K562 (cell line): ENCODE data around the gene RIMS3. TPM values are rescaled to one million over a fixed set of nuclear protein-coding genes. Genes with fewer than 3 reads are reported as not detected.
A peak's percentile ranks its signal among the peaks of the same experiment; 100 is the strongest.

ENCODE experiments used
- CBX1 ChIP-seq: sonication (generic); IDR thresholded peaks from 2 replicates; pipeline ENCODE4 v1.6.1; 2016; ENCODE audit warnings: antibody characterized with exemption, low read depth, mild to moderate bottlenecking
- CBX8 ChIP-seq: fragments of 200-600 bp; sonication (generic); IDR thresholded peaks from 2 replicates; pipeline ENCODE4 v1.6.1; 2012; ENCODE audit warnings: borderline replicate concordance, mixed run types, low read depth, mild to moderate bottlenecking, moderate library complexity, mixed read lengths, low read length, control low read depth, inconsistent platforms; ENCODE audit not compliant: poor library complexity, severe bottlenecking; ENCODE audit errors: extremely low read depth
- CC2D1A ChIP-seq: fragments of 450-650 bp; IDR thresholded peaks from 2 replicates; pipeline ENCODE4 v1.6.1; 2017; ENCODE audit warnings: mild to moderate bottlenecking
- CCNT2 ChIP-seq: IDR thresholded peaks from 2 replicates; pipeline ENCODE4 v1.6.1; 2011; ENCODE audit warnings: borderline replicate concordance, low read depth, mild to moderate bottlenecking, moderate library complexity, mixed read lengths, low read length; ENCODE audit not compliant: insufficient read length; ENCODE audit errors: extremely low read depth
- CHCHD3 ChIP-seq: fragments of 250-450 bp; sonication (Bioruptor Pico); IDR thresholded peaks from 2 replicates; pipeline ENCODE4 v2.1.2; 2022; ENCODE audit warnings: mild to moderate bottlenecking
- DIDO1 ChIP-seq: fragments of 450-650 bp; IDR thresholded peaks from 2 replicates; pipeline ENCODE4 v1.6.1; 2016; ENCODE audit warnings: low read depth, missing biosample characterization, missing genetic modification characterization
- E2F5 ChIP-seq: sonication (generic); formaldehyde crosslinking; IDR thresholded peaks from 2 replicates; pipeline ENCODE4 v1.8.0; 2022; ENCODE audit warnings: mild to moderate bottlenecking, missing genetic modification reagents
- HDAC6 ChIP-seq: IDR thresholded peaks from 2 replicates; pipeline ENCODE4 v1.6.1; 2012; ENCODE audit warnings: low read depth, mild to moderate bottlenecking, control low read depth, inconsistent platforms, low read length, moderate library complexity
- HIVEP1 ChIP-seq: fragments of 250-450 bp; sonication (Bioruptor Pico); IDR thresholded peaks from 2 replicates; pipeline ENCODE4 v1.4.0; 2020; ENCODE audit warnings: mild to moderate bottlenecking
- HNRNPUL1 ChIP-seq: fragments of 200-400 bp; formaldehyde crosslinking; IDR thresholded peaks from 2 replicates; pipeline ENCODE4 v1.6.1; 2017; ENCODE audit warnings: low read length
- NBN ChIP-seq: fragments of 450-650 bp; IDR thresholded peaks from 2 replicates; pipeline ENCODE4 v1.6.1; 2016; ENCODE audit warnings: low read depth, mild to moderate bottlenecking
- PHB ChIP-seq: fragments of 250-450 bp; sonication (Bioruptor Pico); IDR thresholded peaks from 2 replicates; pipeline ENCODE4 v1.5.0; 2021
- POLR2B ChIP-seq: fragments of 450-650 bp; IDR thresholded peaks from 2 replicates; pipeline ENCODE4 v1.6.1; 2018; ENCODE audit warnings: low read depth; ENCODE audit not compliant: partially characterized antibody
- RCOR1 ChIP-seq, 2 experiments: IDR thresholded peaks; 2 replicates each; pipeline ENCODE4 v1.6.1; 2012; ENCODE audit warnings: low read depth in 2 of 2, low read length in 2 of 2, borderline replicate concordance in 1 of 2, improper control_type of control experiment in 1 of 2
- SPI1 ChIP-seq: IDR thresholded peaks from 2 replicates; pipeline ENCODE4 v1.6.1; 2011; ENCODE audit warnings: low read depth, low read length, control low read depth, borderline replicate concordance
- THRAP3 ChIP-seq: fragments of 450-650 bp; IDR thresholded peaks from 2 replicates; pipeline ENCODE4 v1.6.1; 2016; ENCODE audit warnings: mild to moderate bottlenecking, inconsistent platforms, borderline replicate concordance
- ZBTB34 ChIP-seq: fragments of 250-450 bp; sonication (Bioruptor Pico); IDR thresholded peaks from 2 replicates; pipeline ENCODE4 v1.8.0; 2021; ENCODE audit warnings: mild to moderate bottlenecking, moderate library complexity
- ZNF212 ChIP-seq: fragments of 450-650 bp; formaldehyde crosslinking; IDR thresholded peaks from 2 replicates; pipeline ENCODE4 v1.4.0; 2020; ENCODE audit warnings: mild to moderate bottlenecking
- ZNF24 ChIP-seq: fragments of 450-650 bp; IDR thresholded peaks from 2 replicates; pipeline ENCODE4 v1.6.1; 2016
- polyA plus RNA-seq, 8 experiments: library from polyadenylated mRNA; depleted of rRNA in 4 of 8; stranded (reverse) in 5 of 8; unstranded in 3 of 8; fragments of >200 nt; fragmentation: Nextera tagmentation in 2 of 8; fragmentation: Illumina TruSeq in 1 of 8; extraction: Ambion mirVana in 2 of 8; extraction: Trizol in 1 of 8; gene quantifications; 2 replicates each; pipeline versions ENCODE4 v1.2.1 to v1.2.3, GENCODE V29; 2011 to 2014; ENCODE audit warnings: inconsistent platforms in 1 of 8, missing spikeins in 1 of 8
- total RNA-seq, 7 experiments: library from RNA; depleted of rRNA in 6 of 7; stranded (reverse); fragments of >200 nt in 6 of 7; fragmentation: Illumina TruSeq in 2 of 7; extraction: Trizol in 2 of 7; gene quantifications; 2 replicates each; pipeline versions ENCODE4 v1.2.1 to v1.2.3, GENCODE V29; 2011 to 2021; ENCODE audit warnings: low replicate concordance in 1 of 7
- TF ChIP-seq, protein P1 (sequence below): fragments of 200-800 bp; sonication (Bioruptor generic); IDR thresholded peaks from 2 replicates; pipeline ENCODE4 v1.6.1; 2016; ENCODE audit warnings: missing genetic modification characterization, missing compliant biosample characterization
- TF ChIP-seq, protein P2 (sequence below): fragments of 250-450 bp; sonication (Bioruptor Pico); IDR thresholded peaks from 2 replicates; pipeline ENCODE4 v1.4.0; 2020

The RIMS3 gene
- total and polyA plus RNA-seq, 9 of the 15 experiments (the other 6 are each of a cell fraction or from before 2014, with no cell fraction given) = 0.06 to 1.2 (median 0.59) TPM

DNA sequence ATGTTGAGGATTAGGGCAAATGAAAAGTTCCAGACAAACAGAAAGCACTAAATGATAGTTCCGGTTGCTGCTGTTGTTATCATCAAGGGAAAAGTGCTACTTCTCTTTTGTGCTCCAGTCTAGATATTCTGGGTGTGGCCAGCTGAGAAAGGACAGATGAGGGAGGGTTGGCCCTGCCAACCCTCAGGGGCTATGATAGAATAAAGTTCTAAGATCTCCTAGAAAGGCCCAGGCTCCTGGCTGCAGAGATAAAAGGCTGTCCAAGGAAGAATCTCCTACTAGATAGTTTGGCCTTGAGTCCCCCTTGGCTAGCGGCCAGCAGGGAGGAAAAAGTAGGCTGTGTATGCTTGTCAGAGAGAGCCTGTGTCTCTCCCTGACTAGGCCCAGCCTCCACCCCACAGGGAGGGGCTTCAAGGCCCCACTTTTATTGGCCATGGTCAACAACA lies 31.5 kb downstream of the RIMS3 start (continued):
- TF ChIP-seq, protein P1, sequence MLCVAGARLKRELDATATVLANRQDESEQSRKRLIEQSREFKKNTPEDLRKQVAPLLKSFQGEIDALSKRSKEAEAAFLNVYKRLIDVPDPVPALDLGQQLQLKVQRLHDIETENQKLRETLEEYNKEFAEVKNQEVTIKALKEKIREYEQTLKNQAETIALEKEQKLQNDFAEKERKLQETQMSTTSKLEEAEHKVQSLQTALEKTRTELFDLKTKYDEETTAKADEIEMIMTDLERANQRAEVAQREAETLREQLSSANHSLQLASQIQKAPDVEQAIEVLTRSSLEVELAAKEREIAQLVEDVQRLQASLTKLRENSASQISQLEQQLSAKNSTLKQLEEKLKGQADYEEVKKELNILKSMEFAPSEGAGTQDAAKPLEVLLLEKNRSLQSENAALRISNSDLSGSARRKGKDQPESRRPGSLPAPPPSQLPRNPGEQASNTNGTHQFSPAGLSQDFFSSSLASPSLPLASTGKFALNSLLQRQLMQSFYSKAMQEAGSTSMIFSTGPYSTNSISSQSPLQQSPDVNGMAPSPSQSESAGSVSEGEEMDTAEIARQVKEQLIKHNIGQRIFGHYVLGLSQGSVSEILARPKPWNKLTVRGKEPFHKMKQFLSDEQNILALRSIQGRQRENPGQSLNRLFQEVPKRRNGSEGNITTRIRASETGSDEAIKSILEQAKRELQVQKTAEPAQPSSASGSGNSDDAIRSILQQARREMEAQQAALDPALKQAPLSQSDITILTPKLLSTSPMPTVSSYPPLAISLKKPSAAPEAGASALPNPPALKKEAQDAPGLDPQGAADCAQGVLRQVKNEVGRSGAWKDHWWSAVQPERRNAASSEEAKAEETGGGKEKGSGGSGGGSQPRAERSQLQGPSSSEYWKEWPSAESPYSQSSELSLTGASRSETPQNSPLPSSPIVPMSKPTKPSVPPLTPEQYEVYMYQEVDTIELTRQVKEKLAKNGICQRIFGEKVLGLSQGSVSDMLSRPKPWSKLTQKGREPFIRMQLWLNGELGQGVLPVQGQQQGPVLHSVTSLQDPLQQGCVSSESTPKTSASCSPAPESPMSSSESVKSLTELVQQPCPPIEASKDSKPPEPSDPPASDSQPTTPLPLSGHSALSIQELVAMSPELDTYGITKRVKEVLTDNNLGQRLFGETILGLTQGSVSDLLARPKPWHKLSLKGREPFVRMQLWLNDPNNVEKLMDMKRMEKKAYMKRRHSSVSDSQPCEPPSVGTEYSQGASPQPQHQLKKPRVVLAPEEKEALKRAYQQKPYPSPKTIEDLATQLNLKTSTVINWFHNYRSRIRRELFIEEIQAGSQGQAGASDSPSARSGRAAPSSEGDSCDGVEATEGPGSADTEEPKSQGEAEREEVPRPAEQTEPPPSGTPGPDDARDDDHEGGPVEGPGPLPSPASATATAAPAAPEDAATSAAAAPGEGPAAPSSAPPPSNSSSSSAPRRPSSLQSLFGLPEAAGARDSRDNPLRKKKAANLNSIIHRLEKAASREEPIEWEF = no peak
- no peak for TF ChIP-seq CHCHD3 (CRISPR knock-in tag)
- TF ChIP-seq RCOR1 (IDR thresholded peaks at IDR 0.05; ENCODE audit: borderline replicate concordance in 1 of 2, low read depth in 2 of 2, low read length in 2 of 2) = peak; percentile 75 to 94; a peak in 3 of 4 replicates
- TF ChIP-seq CCNT2 = peak; percentile 90
- TF ChIP-seq CBX8 = no peak
- TF ChIP-seq, protein P2, sequence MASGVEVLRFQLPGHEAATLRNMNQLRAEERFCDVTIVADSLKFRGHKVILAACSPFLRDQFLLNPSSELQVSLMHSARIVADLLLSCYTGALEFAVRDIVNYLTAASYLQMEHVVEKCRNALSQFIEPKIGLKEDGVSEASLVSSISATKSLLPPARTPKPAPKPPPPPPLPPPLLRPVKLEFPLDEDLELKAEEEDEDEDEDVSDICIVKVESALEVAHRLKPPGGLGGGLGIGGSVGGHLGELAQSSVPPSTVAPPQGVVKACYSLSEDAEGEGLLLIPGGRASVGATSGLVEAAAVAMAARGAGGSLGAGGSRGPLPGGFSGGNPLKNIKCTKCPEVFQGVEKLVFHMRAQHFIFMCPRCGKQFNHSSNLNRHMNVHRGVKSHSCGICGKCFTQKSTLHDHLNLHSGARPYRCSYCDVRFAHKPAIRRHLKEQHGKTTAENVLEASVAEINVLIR = no peak
- TF ChIP-seq POLR2B = no peak
- no peak for TF ChIP-seq HIVEP1 (CRISPR knock-in tag)
- TF ChIP-seq DIDO1 (tag) = no peak
- no peak for TF ChIP-seq CBX1
- TF ChIP-seq CC2D1A = peak; percentile 86; the same call in 1 of the 2 replicates
- TF ChIP-seq NBN = peak; percentile 94
- TF ChIP-seq HNRNPUL1 = no peak
- no peak for TF ChIP-seq PHB (CRISPR knock-in tag)
- no peak; the same call in 1 of the 2 replicates for TF ChIP-seq ZNF24
- no peak for TF ChIP-seq ZNF212 (CRISPR knock-in tag)
- no peak for TF ChIP-seq E2F5
- no peak for TF ChIP-seq ZBTB34 (CRISPR knock-in tag)
- TF ChIP-seq THRAP3 = no peak
- TF ChIP-seq SPI1 = peak; percentile 32; the same call in 1 of the 2 replicates
- no peak for TF ChIP-seq HDAC6
